HCT116 (cell line): ENCODE results near the gene SPIN2A.

Experiments
- CBX3 ChIP-seq: IDR thresholded peaks from 2 replicates; pipeline ENCODE4 v1.6.1; 2012; ENCODE audit warnings: low read depth
- EZH2 ChIP-seq: fragments of 200-600 bp; sonication (generic); IDR thresholded peaks from 2 replicates; pipeline ENCODE4 v1.6.1; 2017; ENCODE audit warnings: antibody characterized with exemption, mixed run types
- FOSL1 ChIP-seq: IDR thresholded peaks from 2 replicates; pipeline ENCODE4 v1.6.1; 2012; ENCODE audit warnings: low read depth
- POLR2A ChIP-seq: IDR thresholded peaks from 2 replicates; pipeline ENCODE4 v1.7.0; 2011; ENCODE audit warnings: borderline replicate concordance; ENCODE audit not compliant: insufficient read depth, insufficient read length; ENCODE audit errors: extremely low read depth
- ZFX ChIP-seq: fragments of 450-650 bp; IDR thresholded peaks from 2 replicates; pipeline ENCODE4 v1.6.1; 2017
- TF ChIP-seq, protein P1 (sequence below), 3 experiments: fragments of 200-600 bp in 1 of 3; sonication (generic) in 1 of 3; IDR thresholded peaks in 2 of 3; conservative IDR thresholded peaks in 1 of 3; 2 replicates each; pipeline ENCODE4 v1.5.1; 2012 to 2017; ENCODE audit warnings: low read depth in 2 of 3, low read length in 2 of 3, antibody characterized with exemption in 1 of 3, borderline replicate concordance in 1 of 3, control low read depth in 1 of 3, mild to moderate bottlenecking in 1 of 3, mixed read lengths in 1 of 3, mixed run types in 1 of 3, moderate library complexity in 1 of 3; ENCODE audit not compliant: insufficient read depth in 1 of 3
- TF ChIP-seq, protein P2 (sequence below): IDR thresholded peaks from 2 replicates; pipeline ENCODE4 v1.6.1; 2012

DNA sequence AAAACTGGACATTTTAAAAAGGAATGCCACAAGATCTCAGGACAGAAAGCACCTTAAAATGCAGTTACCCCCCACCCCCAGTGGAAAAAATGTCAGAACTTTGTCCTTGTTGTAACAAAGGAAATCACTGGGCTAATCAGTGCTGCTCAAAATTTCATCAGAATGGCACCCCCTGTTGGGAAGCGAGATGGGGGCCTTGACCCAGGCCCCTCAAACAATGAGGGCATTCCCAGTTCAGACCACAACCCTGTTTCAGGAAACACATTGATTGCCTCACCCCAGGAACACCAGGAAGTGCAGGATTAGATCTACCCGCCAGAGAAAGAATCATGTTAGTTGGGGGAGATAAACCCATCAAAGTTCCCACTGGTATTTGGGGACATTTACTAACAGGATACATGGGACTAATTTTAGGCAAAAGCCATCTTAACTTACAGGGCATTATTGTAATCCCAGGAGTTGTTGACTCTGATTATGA lies 32.2 kb downstream of the SPIN2A start:
- TF ChIP-seq EZH2 = no peak
- TF ChIP-seq, protein P1, sequence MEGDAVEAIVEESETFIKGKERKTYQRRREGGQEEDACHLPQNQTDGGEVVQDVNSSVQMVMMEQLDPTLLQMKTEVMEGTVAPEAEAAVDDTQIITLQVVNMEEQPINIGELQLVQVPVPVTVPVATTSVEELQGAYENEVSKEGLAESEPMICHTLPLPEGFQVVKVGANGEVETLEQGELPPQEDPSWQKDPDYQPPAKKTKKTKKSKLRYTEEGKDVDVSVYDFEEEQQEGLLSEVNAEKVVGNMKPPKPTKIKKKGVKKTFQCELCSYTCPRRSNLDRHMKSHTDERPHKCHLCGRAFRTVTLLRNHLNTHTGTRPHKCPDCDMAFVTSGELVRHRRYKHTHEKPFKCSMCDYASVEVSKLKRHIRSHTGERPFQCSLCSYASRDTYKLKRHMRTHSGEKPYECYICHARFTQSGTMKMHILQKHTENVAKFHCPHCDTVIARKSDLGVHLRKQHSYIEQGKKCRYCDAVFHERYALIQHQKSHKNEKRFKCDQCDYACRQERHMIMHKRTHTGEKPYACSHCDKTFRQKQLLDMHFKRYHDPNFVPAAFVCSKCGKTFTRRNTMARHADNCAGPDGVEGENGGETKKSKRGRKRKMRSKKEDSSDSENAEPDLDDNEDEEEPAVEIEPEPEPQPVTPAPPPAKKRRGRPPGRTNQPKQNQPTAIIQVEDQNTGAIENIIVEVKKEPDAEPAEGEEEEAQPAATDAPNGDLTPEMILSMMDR (IDR thresholded peaks at IDR 0.05 in 2 of 3, conservative IDR thresholded peaks at IDR 0.05 in 1 of 3; ENCODE audit: borderline replicate concordance in 1 of 3, insufficient read depth in 1 of 3, low read depth in 2 of 3, low read length in 2 of 3) = no peak
- TF ChIP-seq POLR2A = no peak
- TF ChIP-seq CBX3 = no peak
- TF ChIP-seq ZFX = no peak
- TF ChIP-seq FOSL1 = no peak
- TF ChIP-seq, protein P2, sequence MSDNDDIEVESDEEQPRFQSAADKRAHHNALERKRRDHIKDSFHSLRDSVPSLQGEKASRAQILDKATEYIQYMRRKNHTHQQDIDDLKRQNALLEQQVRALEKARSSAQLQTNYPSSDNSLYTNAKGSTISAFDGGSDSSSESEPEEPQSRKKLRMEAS = no peak
